B cell (primary cell): ENCODE measurements around the gene SLC15A4. TPM values are rescaled to one million over a fixed set of nuclear protein-coding genes. Genes with fewer than 3 reads are reported as not detected.

ENCODE experiments used
- ATAC-seq: fragments of 200-7000 bp; cut with Tn5 transposase; one replicate; pipeline ENCODE4 v1.10.0; 2021; ENCODE audit warnings: low read depth, mild to moderate bottlenecking, moderate number of reproducible peaks, moderate library complexity
- CTCF ChIA-PET: fragments of 350-600 bp; sonication (Branson Sonifier 250); formaldehyde crosslinking; loops from one replicate; lab custom pipeline; 2021; ENCODE audit warnings: antibody characterized with exemption, inconsistent platforms; lab: Charles Lee
- POLR2A ChIA-PET: fragments of 350-600 bp; sonication (Branson Sonifier 250); formaldehyde crosslinking; loops from one replicate; lab custom pipeline; 2021; ENCODE audit warnings: antibody characterized with exemption; lab: Charles Lee
- DNase-seq: peaks from one replicate; pipeline ENCODE4 v3.0.0; 2013
- H2AFZ ChIP-seq: 2 replicates; pipeline ENCODE4 v1.6.1; 2012; ENCODE audit warnings: mild to moderate bottlenecking, low read depth, low read length; ENCODE audit not compliant: insufficient read depth, poor library complexity, severe bottlenecking
- H3K27ac ChIP-seq, 2 donors: 1 replicate in 1 of 2; 2 replicates in 1 of 2; pipeline ENCODE4 v1.5.1; 2012 to 2013; ENCODE audit warnings: low read length in 2 of 2, mild to moderate bottlenecking in 2 of 2, moderate library complexity in 1 of 2
- H3K27me3 ChIP-seq, 4 experiments: fragments of 200-600 bp in 1 of 4; sonication (generic) in 1 of 4; replicated peaks in 1 of 4; 1 replicate in 2 of 4; 2 replicates in 2 of 4; pipeline versions ENCODE4 v1.6.1 to v1.7.0; 2013 to 2016; ENCODE audit warnings: low read length in 3 of 4, mild to moderate bottlenecking in 2 of 4, mixed read lengths in 1 of 4, moderate library complexity in 1 of 4; ENCODE audit not compliant: insufficient read depth in 4 of 4, control insufficient read depth in 3 of 4; ENCODE audit errors: control extremely low read depth in 1 of 4
- H3K36me3 ChIP-seq, 2 experiments: replicated peaks in 1 of 2; 1 replicate in 1 of 2; 2 replicates in 1 of 2; pipeline versions ENCODE4 v1.6.1 to v1.7.1; 2013; ENCODE audit warnings: low read length in 1 of 2; ENCODE audit not compliant: insufficient read depth in 2 of 2, control insufficient read depth in 1 of 2; ENCODE audit errors: control extremely low read depth in 1 of 2, extremely low read depth in 1 of 2
- H3K4me1 ChIP-seq, 2 donors: fragments of 200-600 bp in 1 of 2; sonication (generic) in 1 of 2; 1 replicate in 1 of 2; 2 replicates in 1 of 2; pipeline versions ENCODE4 v1.5.1 to v1.6.1; 2013 to 2017; ENCODE audit warnings: low read length in 2 of 2; ENCODE audit not compliant: control insufficient read depth in 2 of 2, insufficient read depth in 2 of 2
- H3K4me2 ChIP-seq: replicated peaks from 2 replicates; pipeline ENCODE3; 2012; ENCODE audit warnings: mild to moderate bottlenecking, low read depth, low read length; ENCODE audit not compliant: poor library complexity, severe bottlenecking
- H3K4me3 ChIP-seq, 5 experiments: fragments of 200-600 bp in 1 of 5; sonication (generic) in 1 of 5; 1 replicate in 3 of 5; 2 replicates in 2 of 5; pipeline versions ENCODE4 v1.5.1 to v1.7.0; 2011 to 2016; ENCODE audit warnings: low read length in 4 of 5, mild to moderate bottlenecking in 4 of 5, low read depth in 2 of 5, control low read depth in 1 of 5, moderate library complexity in 1 of 5; ENCODE audit not compliant: insufficient read depth in 1 of 5; ENCODE audit errors: control extremely low read depth in 1 of 5, extremely low read depth in 1 of 5
- H3K79me2 ChIP-seq: fragments of 200-600 bp; sonication (generic); one replicate; pipeline ENCODE4 v1.6.0; 2016; ENCODE audit warnings: low read length; ENCODE audit not compliant: control insufficient read depth, insufficient read depth
- H3K9ac ChIP-seq: fragments of 200-600 bp; sonication (generic); 2 replicates; pipeline ENCODE4 v1.6.1; 2017; ENCODE audit warnings: mild to moderate bottlenecking, low read length, moderate library complexity
- H3K9me3 ChIP-seq, 3 donors: one replicate each; pipeline versions ENCODE4 v1.6.1 to v1.7.1; 2013; ENCODE audit warnings: low read length in 2 of 3; ENCODE audit not compliant: control insufficient read depth in 2 of 3, insufficient read depth in 1 of 3; ENCODE audit errors: control extremely low read depth in 1 of 3
- H4K20me1 ChIP-seq: 2 replicates; pipeline ENCODE4 v1.6.0; 2012; ENCODE audit warnings: mild to moderate bottlenecking, low read length; ENCODE audit not compliant: insufficient read depth, control insufficient read depth, poor library complexity, severe bottlenecking
- H3K27ac Mint-ChIP-seq: one replicate; pipeline ENCODE4 v1.8.0; 2021; ENCODE audit warnings: mixed read lengths
- H3K27me3 Mint-ChIP-seq: one replicate; pipeline ENCODE4 v1.8.0; 2021; ENCODE audit warnings: mixed read lengths
- H3K4me1 Mint-ChIP-seq: one replicate; pipeline ENCODE4 v1.8.0; 2021; ENCODE audit warnings: mixed read lengths
- H3K4me3 Mint-ChIP-seq: one replicate; pipeline ENCODE4 v1.8.0; 2021; ENCODE audit warnings: mixed read lengths
- H3K9me3 Mint-ChIP-seq: one replicate; pipeline ENCODE4 v1.8.0; 2022; ENCODE audit warnings: mixed read lengths; ENCODE audit not compliant: insufficient read depth
- EZH2 ChIP-seq: IDR thresholded peaks from 2 replicates; pipeline ENCODE4 v1.6.1; 2012; ENCODE audit warnings: borderline replicate concordance, low read depth, mild to moderate bottlenecking, moderate library complexity, low read length; ENCODE audit not compliant: insufficient read depth, poor library complexity, severe bottlenecking
- WGBS: methylation state at CpG from one replicate; pipeline ENCODE4 v1.1.5; 2013; ENCODE audit warnings: missing lambda C conversion rate; ENCODE audit not compliant: insufficient coverage; 5-methylcytosine and 5-hydroxymethylcytosine counted together
- intact Hi-C: fragments of 100-400 bp; cut with micrococcal nuclease; formaldehyde crosslinking; loops from one replicate; pipeline ENCODE4 v1.10.0; 2022
- polyA plus RNA-seq: library from polyadenylated mRNA; depleted of rRNA; stranded (reverse); fragments of >200 nt; gene quantifications from 2 replicates; pipeline ENCODE4 v1.2.3, GENCODE V29; 2012
- total RNA-seq, 2 donors: library from RNA; stranded (reverse); fragments of 120-200 nt in 1 of 2; gene quantifications; 1 replicate in 1 of 2; 2 replicates in 1 of 2; pipeline versions ENCODE4 v1.2.3 to v1.2.4, GENCODE V29; 2013 to 2022
- TF ChIP-seq, protein P1 (sequence below): fragments of 200-600 bp; IDR thresholded peaks from one replicate; pipeline ENCODE4 v1.8.0; 2022; ENCODE audit warnings: antibody characterized with exemption, mild to moderate bottlenecking

Gene SLC15A4
- total and polyA plus RNA-seq, 2 donors (not counting 1 experiment from before 2014, with no cell fraction given) = 48.9 to 67.2 TPM

DNA sequence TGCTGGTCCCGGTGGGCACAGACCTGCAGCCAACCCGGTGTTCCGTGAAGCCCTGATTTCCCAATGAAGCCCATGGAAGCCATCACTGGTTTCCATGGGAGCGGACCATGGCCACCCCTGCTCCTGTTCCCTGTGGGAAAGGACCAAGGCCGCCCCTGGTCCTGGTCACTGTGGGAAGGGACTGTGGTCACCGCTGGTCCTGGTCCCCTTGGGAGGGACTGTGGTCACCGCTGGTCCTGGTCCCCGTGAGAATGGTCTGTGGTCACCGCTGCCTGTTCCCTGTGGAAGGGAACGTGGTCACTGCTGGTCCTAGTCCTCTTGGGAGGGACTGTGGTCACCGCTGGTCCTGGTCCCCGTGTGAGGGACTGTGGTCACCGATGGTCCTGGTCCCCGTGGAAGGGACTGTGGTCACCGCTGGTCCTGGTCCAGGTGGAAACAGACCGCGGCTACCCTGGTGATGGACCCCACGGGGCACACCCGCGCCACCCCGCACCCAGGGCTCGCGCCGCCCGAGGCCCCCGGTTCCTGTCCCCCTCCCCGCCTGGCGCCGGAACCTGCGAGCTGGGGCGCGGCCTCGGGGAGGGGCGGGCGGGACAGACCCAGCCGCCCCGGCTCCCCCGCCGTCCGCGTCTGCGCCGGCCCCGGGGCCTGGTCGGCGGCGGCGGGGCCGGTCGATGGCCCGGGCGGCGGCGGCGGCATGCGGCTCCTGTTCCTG lies 29.3 kb upstream of the SLC15A4 start, which contains the start of gene GLT1D1:
Gene GLT1D1 (plus strand): TSS at position 594 of the 715 bp plus-strand sequence. CDS start 104 bp downstream, at position 698.
- peak within 1 kb of the TSS; percentile 76 for H2AFZ ChIP-seq
- no peaks in the 10 kb centered on the region for H3K79me2 ChIP-seq
- ChIA-PET POLR2A (no interaction called here), CTCF (interaction anchor here (1.4 kb wide), 1 partner anchor 59 kb away, joined by 4 read pairs; no protein-coding TSS in a partner anchor)
- Mint-ChIP-seq H3K27ac (no peak within 1 kb of the TSS), H3K4me3 (peak within 1 kb of the TSS; percentile 72), H3K27me3 (peaks cover 11% of the 10 kb centered on the region), H3K9me3 (no peaks in the 10 kb centered on the region), H3K4me1 (peaks cover 4% of the 10 kb centered on the region)
- DNase-seq = peak; percentile 19
- peaks cover 10% of the 10 kb centered on the region in 2 donors for H3K4me1 ChIP-seq
- no peaks in the 10 kb centered on the region for H4K20me1 ChIP-seq
- H3K4me3 ChIP-seq = peak within 1 kb of the TSS in 4 of 5 experiments; percentile 34 to 53 (median 46)
- H3K27ac ChIP-seq = no peak within 1 kb of the TSS
- no peaks in the 10 kb centered on the region for H3K36me3 ChIP-seq
- peaks cover 0 to 37% (median 12%) of the 10 kb centered on the region in 4 experiments for H3K27me3 ChIP-seq
- no peak for ATAC-seq
- intact Hi-C loops = no loop called here
- H3K9me3 ChIP-seq = peaks cover 0 to 4% (median 0%) of the 10 kb centered on the region in 3 donors
- peak within 1 kb of the TSS; percentile 93 for H3K4me2 ChIP-seq
- TF ChIP-seq EZH2 = no peak
- TF ChIP-seq, protein P1, sequence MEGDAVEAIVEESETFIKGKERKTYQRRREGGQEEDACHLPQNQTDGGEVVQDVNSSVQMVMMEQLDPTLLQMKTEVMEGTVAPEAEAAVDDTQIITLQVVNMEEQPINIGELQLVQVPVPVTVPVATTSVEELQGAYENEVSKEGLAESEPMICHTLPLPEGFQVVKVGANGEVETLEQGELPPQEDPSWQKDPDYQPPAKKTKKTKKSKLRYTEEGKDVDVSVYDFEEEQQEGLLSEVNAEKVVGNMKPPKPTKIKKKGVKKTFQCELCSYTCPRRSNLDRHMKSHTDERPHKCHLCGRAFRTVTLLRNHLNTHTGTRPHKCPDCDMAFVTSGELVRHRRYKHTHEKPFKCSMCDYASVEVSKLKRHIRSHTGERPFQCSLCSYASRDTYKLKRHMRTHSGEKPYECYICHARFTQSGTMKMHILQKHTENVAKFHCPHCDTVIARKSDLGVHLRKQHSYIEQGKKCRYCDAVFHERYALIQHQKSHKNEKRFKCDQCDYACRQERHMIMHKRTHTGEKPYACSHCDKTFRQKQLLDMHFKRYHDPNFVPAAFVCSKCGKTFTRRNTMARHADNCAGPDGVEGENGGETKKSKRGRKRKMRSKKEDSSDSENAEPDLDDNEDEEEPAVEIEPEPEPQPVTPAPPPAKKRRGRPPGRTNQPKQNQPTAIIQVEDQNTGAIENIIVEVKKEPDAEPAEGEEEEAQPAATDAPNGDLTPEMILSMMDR = no peak
- peak within 1 kb of the TSS; percentile 60 for H3K9ac ChIP-seq
- 23% methylated on average over 56 of the region's 56 CpGs for WGBS
